HCT116 (cell line): ENCODE measurements around the gene UPB1. TPM values are rescaled to one million over a fixed set of nuclear protein-coding genes. Genes with fewer than 3 reads are reported as not detected.
A peak's percentile ranks its signal among the peaks of the same experiment; 100 is the strongest.

Source experiments
- ATAC-seq: fragments of 200-7000 bp; cut with Tn5 transposase; 2 replicates; pipeline ENCODE4 v1.9.1; 2020; ENCODE audit warnings: mild to moderate bottlenecking, moderate library complexity
- BruUV-seq: library from RNA; stranded (reverse); fragments of 400-500 nt; replicated peaks from 2 replicates; lab custom pipeline; 2021; lab: Mats Ljungman, UMichigan
- CTCF ChIA-PET: fragments of 300-600 bp; sonication (Branson Sonifier 250); formaldehyde crosslinking; loops from one replicate; lab custom pipeline; 2021; ENCODE audit warnings: antibody characterized with exemption; lab: Charles Lee
- POLR2A ChIA-PET: fragments of 300-600, 350-600 bp; sonication (Branson Sonifier 250); formaldehyde crosslinking; loops from one replicate; lab custom pipeline; 2021; ENCODE audit warnings: antibody characterized with exemption; lab: Charles Lee
- RAD21 ChIA-PET, 2 experiments: fragments of 300-600 bp; sonication (Branson Sonifier 250); formaldehyde crosslinking; loops; one replicate each; lab custom pipeline; 2023; ENCODE audit warnings: low total read pairs in 2 of 2; ENCODE audit not compliant: uncharacterized antibody in 2 of 2, unreplicated experiment in 2 of 2, low non-redundant PET in 1 of 2; lab: Charles Lee
- DNase-seq: peaks from one replicate; pipeline ENCODE4 v3.0.0-alpha.2; 2010; ENCODE audit warnings: low read depth, low spot score
- H2AFZ ChIP-seq: fragments of 200-600 bp; shearing (Covaris generic), sonication (generic); 2 replicates; pipeline ENCODE4 v1.6.1; 2017; ENCODE audit warnings: low read depth, mixed run types, mixed read lengths, antibody characterized with exemption, low read length; ENCODE audit not compliant: poor library complexity, severe bottlenecking
- H3K27ac ChIP-seq: 2 replicates; pipeline ENCODE4 v1.5.1; 2012; ENCODE audit warnings: low read depth, low read length
- H3K27me3 ChIP-seq: fragments of 200-600 bp; sonication (generic); 2 replicates; pipeline ENCODE4 v1.6.1; 2016; ENCODE audit warnings: mixed run types, low read length, mixed read lengths; ENCODE audit not compliant: insufficient read depth
- H3K36me3 ChIP-seq, 2 experiments: fragments of 200-500 bp in 1 of 2; fragments of 200-600 bp in 1 of 2; sonication (Bioruptor generic) in 1 of 2; sonication (generic) in 1 of 2; 2 replicates each; pipeline versions ENCODE4 v1.5.1 to v1.6.1; 2014 to 2016; ENCODE audit warnings: low read length in 2 of 2, inconsistent platforms in 1 of 2, mixed read lengths in 1 of 2, mixed run types in 1 of 2; ENCODE audit not compliant: insufficient read depth in 2 of 2, control insufficient read depth in 1 of 2
- H3K4me1 ChIP-seq, 2 experiments: fragments of 200-600 bp in 1 of 2; sonication (generic) in 1 of 2; 2 replicates each; pipeline versions ENCODE4 v1.5.1 to v1.6.1; 2012 to 2017; ENCODE audit warnings: low read length in 2 of 2, inconsistent platforms in 1 of 2, mild to moderate bottlenecking in 1 of 2, mixed read lengths in 1 of 2, mixed run types in 1 of 2, moderate library complexity in 1 of 2; ENCODE audit not compliant: insufficient read depth in 2 of 2, control insufficient read depth in 1 of 2
- H3K4me2 ChIP-seq: fragments of 200-600 bp; sonication (generic); 2 replicates; pipeline ENCODE4 v1.6.1; 2017; ENCODE audit warnings: mixed run types, low read length, mixed read lengths
- H3K4me3 ChIP-seq, 2 experiments: fragments of 200-600 bp in 1 of 2; sonication (generic) in 1 of 2; replicated peaks in 1 of 2; 2 replicates each; pipeline ENCODE4 v1.5.1; 2011 to 2016; ENCODE audit warnings: low read length in 2 of 2, control low read depth in 1 of 2, low read depth in 1 of 2, mild to moderate bottlenecking in 1 of 2, mixed read lengths in 1 of 2, mixed run types in 1 of 2
- H3K79me2 ChIP-seq: fragments of 200-600 bp; sonication (generic); 2 replicates; pipeline ENCODE4 v1.6.1; 2017; ENCODE audit warnings: mild to moderate bottlenecking, mixed run types, low read length, moderate library complexity, mixed read lengths; ENCODE audit not compliant: insufficient read depth
- H3K9ac ChIP-seq: fragments of 200-600 bp; sonication (generic); 2 replicates; pipeline ENCODE4 v1.6.1; 2016; ENCODE audit warnings: low read length, mixed read lengths
- H3K9me2 ChIP-seq: fragments of 200-600 bp; sonication (generic), shearing (Covaris generic); 2 replicates; pipeline ENCODE4 v1.6.1; 2017; ENCODE audit warnings: mixed run types, mild to moderate bottlenecking, moderate library complexity; ENCODE audit not compliant: insufficient read depth
- H3K9me3 ChIP-seq, 2 experiments: fragments of 200-500 bp in 1 of 2; fragments of 200-600 bp in 1 of 2; sonication (Bioruptor generic) in 1 of 2; sonication (generic) in 1 of 2; 2 replicates each; pipeline ENCODE4 v1.6.1; 2014 to 2017; ENCODE audit warnings: low read length in 2 of 2, mixed read lengths in 2 of 2, inconsistent platforms in 1 of 2, low read depth in 1 of 2, mild to moderate bottlenecking in 1 of 2, mixed run types in 1 of 2, moderate library complexity in 1 of 2; ENCODE audit not compliant: control insufficient read depth in 1 of 2, insufficient read depth in 1 of 2
- H4K20me1 ChIP-seq: fragments of 200-600 bp; sonication (generic), shearing (Covaris generic); 2 replicates; pipeline ENCODE4 v1.6.1; 2017; ENCODE audit warnings: mixed run types, mild to moderate bottlenecking, moderate library complexity; ENCODE audit not compliant: insufficient read depth
- ATF3 ChIP-seq: IDR thresholded peaks from 2 replicates; pipeline ENCODE4 v1.6.1; 2012
- CBX3 ChIP-seq: IDR thresholded peaks from 2 replicates; pipeline ENCODE4 v1.6.1; 2012; ENCODE audit warnings: low read depth
- CEBPB ChIP-seq: IDR thresholded peaks from 2 replicates; pipeline ENCODE4 v1.6.1; 2012; ENCODE audit warnings: low read depth
- CTCF ChIP-seq, 3 experiments: fragments of 200-600 bp in 1 of 3; sonication (generic) in 1 of 3; IDR thresholded peaks in 2 of 3; conservative IDR thresholded peaks in 1 of 3; 2 replicates each; pipeline ENCODE4 v1.5.1; 2012 to 2017; ENCODE audit warnings: low read depth in 2 of 3, low read length in 2 of 3, antibody characterized with exemption in 1 of 3, borderline replicate concordance in 1 of 3, control low read depth in 1 of 3, mild to moderate bottlenecking in 1 of 3, mixed read lengths in 1 of 3, mixed run types in 1 of 3, moderate library complexity in 1 of 3; ENCODE audit not compliant: insufficient read depth in 1 of 3
- EGR1 ChIP-seq: IDR thresholded peaks from 2 replicates; pipeline ENCODE4 v1.6.1; 2012; ENCODE audit warnings: low read depth
- ELF1 ChIP-seq: IDR thresholded peaks from 2 replicates; pipeline ENCODE4 v1.6.1; 2012; ENCODE audit warnings: low read depth, borderline replicate concordance
- EZH2 ChIP-seq: fragments of 200-600 bp; sonication (generic); IDR thresholded peaks from 2 replicates; pipeline ENCODE4 v1.6.1; 2017; ENCODE audit warnings: antibody characterized with exemption, mixed run types
- FOSL1 ChIP-seq: IDR thresholded peaks from 2 replicates; pipeline ENCODE4 v1.6.1; 2012; ENCODE audit warnings: low read depth
- JUND ChIP-seq: IDR thresholded peaks from 2 replicates; pipeline ENCODE4 v1.6.1; 2012
- POLR2AphosphoS5 ChIP-seq: IDR thresholded peaks from 2 replicates; pipeline ENCODE4 v1.6.1; 2011; ENCODE audit warnings: mild to moderate bottlenecking, low read depth, low read length, moderate library complexity
- RAD21 ChIP-seq: IDR thresholded peaks from 2 replicates; pipeline ENCODE4 v1.6.1; 2012; ENCODE audit warnings: low read depth, mild to moderate bottlenecking
- REST ChIP-seq: IDR thresholded peaks from 2 replicates; pipeline ENCODE4 v1.6.1; 2012; ENCODE audit warnings: low read depth
- SIN3A ChIP-seq: IDR thresholded peaks from 2 replicates; pipeline ENCODE4 v1.6.1; 2012; ENCODE audit warnings: low read depth
- TCF7L2 ChIP-seq: IDR thresholded peaks from 2 replicates; pipeline ENCODE4 v1.7.0; 2011; ENCODE audit warnings: borderline replicate concordance, inconsistent platforms; ENCODE audit not compliant: insufficient read depth, insufficient read length; ENCODE audit errors: extremely low read depth
- ZFX ChIP-seq: fragments of 450-650 bp; IDR thresholded peaks from 2 replicates; pipeline ENCODE4 v1.6.1; 2017
- ZNF274 ChIP-seq: fragments of 200-500 bp; sonication (Bioruptor generic); IDR thresholded peaks from 2 replicates; pipeline ENCODE4 v1.6.1; 2014; ENCODE audit warnings: mild to moderate bottlenecking, low read depth, low read length, inconsistent platforms
- intact Hi-C: fragments of 100-400 bp; cut with micrococcal nuclease; formaldehyde crosslinking; loops from 2 replicates; pipeline ENCODE4 v1.10.0; 2022
- total RNA-seq: library from RNA; stranded (reverse); gene quantifications from one replicate; pipeline ENCODE4 v1.2.1, GENCODE V29; 2021; ENCODE audit not compliant: unreplicated experiment

UPB1 gene
- total RNA-seq, 1 experiment from 2014 or later: 0.27 TPM

DNA sequence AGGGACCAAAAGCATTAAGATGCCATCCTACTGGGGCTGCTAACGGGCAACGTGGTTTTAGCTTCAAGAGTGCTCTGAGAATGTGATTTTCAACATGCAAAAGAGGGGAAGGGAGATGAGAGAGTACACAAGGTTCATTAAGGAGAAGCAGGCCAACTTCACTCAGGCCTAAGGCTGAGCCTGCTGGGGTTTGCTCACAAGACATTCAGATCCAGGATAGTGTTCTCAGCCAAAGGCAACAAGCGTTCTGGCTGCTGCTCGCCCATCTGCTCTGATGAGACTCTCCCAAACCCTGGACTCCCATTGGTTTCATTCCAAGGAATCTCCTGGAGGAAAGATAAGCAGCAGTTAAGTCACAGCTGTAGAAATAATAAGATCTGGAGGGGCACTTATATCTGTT lies 23.6 kb upstream of the UPB1 start:
- CTCF ChIA-PET: no interaction called here
- TF ChIP-seq ZFX: 0 out of 2 replicates have a peak, but pooled peaks have one; percentile 24
- TF ChIP-seq FOSL1: no peak
- TF ChIP-seq EZH2: no peak
- no peak for TF ChIP-seq POLR2AphosphoS5
- TF ChIP-seq ATF3: no peak
- RAD21 ChIA-PET: no interaction called here
- no peak for ATAC-seq
- Histone ChIP-seq H3K9ac (no peak overlapping the region), H3K4me3 (no peak overlapping the region), H3K4me2 (no peak overlapping the region), H3K79me2 (no peaks in the 10 kb centered on the region), H3K27ac (no peak overlapping the region), H4K20me1 (no peaks in the 10 kb centered on the region), H3K9me3 (no peaks in the 10 kb centered on the region), H3K27me3 (no peaks in the 10 kb centered on the region), H3K4me1 (peaks cover 22 to 34% of the 10 kb centered on the region in 2 experiments), H3K9me2 (no peaks in the 10 kb centered on the region), H2AFZ (no peak overlapping the region), H3K36me3 (no peaks in the 10 kb centered on the region)
- intact Hi-C loops: no loop called here
- no TSS peak for BruUV-seq
- no peak for DNase-seq
- POLR2A ChIA-PET: no interaction called here

- no peak overlapping the region for H3K9ac ChIP-seq
- no peak for ATAC-seq
- H3K36me3 ChIP-seq: no peaks in the 10 kb centered on the region
- ChIA-PET RAD21 (no interaction called here), POLR2A (no interaction called here), CTCF (no interaction called here)
- BruUV-seq: no TSS peak
- no peak overlapping the region for H2AFZ ChIP-seq
- no peak for DNase-seq
- no peaks in the 10 kb centered on the region for H3K79me2 ChIP-seq
- H3K27ac ChIP-seq: no peak overlapping the region; the same call in 1 of the 2 replicates
- no peaks in the 10 kb centered on the region for H4K20me1 ChIP-seq
- no peaks in the 10 kb centered on the region for H3K9me3 ChIP-seq
- H3K9me2 ChIP-seq: no peaks in the 10 kb centered on the region
- peaks cover 11 to 21% of the 10 kb centered on the region in 2 experiments for H3K4me1 ChIP-seq
- H3K4me2 ChIP-seq: no peak overlapping the region; the same call in 1 of the 2 replicates
- no peaks in the 10 kb centered on the region for H3K27me3 ChIP-seq
- intact Hi-C loops: no loop called here
- no peak overlapping the region for H3K4me3 ChIP-seq
- TF ChIP-seq CEBPB: no peak
- no peak for TF ChIP-seq EZH2
- TF ChIP-seq ELF1: no peak
- no peak for TF ChIP-seq CTCF (IDR thresholded peaks at IDR 0.05 in 2 of 3, conservative IDR thresholded peaks at IDR 0.05 in 1 of 3; ENCODE audit: borderline replicate concordance in 1 of 3, insufficient read depth in 1 of 3, low read depth in 2 of 3, low read length in 2 of 3)
- no peak for TF ChIP-seq POLR2AphosphoS5
- TF ChIP-seq ZFX: no peak
- no peak for TF ChIP-seq JUND
- TF ChIP-seq RAD21: no peak
- TF ChIP-seq ZNF274: no peak
- TF ChIP-seq EGR1: no peak
- TF ChIP-seq REST: no peak
- TF ChIP-seq CBX3: no peak
- TF ChIP-seq FOSL1: no peak
- no peak for TF ChIP-seq SIN3A
- TF ChIP-seq TCF7L2: no peak
These were observed 21.8 kb upstream of the UPB1 start for GRCh38 chr22:24473284-24473683.
